ENCODE data around the gene ABCA5. TPM values are rescaled to one million over a fixed set of nuclear protein-coding genes. Genes with fewer than 3 reads are reported as not detected.

Gene ABCA5
- total RNA-seq, 4 donors from 2014 or later: 48.9 to 211 (median 62.9) TPM

DNA sequence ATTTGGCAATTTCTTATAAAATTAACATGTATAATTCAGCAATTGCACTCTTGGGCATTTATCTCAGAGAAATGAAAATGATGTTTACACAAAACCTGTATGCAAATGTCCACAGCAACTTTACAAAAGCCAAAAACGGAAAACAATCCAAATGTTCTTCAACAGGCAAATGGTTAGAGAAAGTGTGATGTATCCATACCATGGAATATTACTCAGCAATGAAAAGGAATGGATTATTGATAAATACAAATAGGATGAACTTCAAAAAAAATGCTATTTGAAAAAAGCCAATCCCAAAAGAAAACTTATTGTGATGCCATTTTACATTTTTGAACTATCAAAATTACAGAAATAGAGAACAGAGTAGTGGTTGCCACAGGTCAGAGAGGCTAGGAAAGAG is 61.1 kb downstream of the ABCA5 start:
- Histone ChIP-seq H3K4me1 (no peaks in the 10 kb centered on the region), H3K4me3 (no peak overlapping the region), H3K9me3 (no peaks in the 10 kb centered on the region), H3K27me3 (no peaks in the 10 kb centered on the region), H3K36me3 (peaks cover 7% of the 10 kb centered on the region), H3K27ac (no peak overlapping the region)
- DNase-seq (ENCODE audit: low spot score in 2 of 2): no peak
- no peak for TF ChIP-seq EP300 (IDR thresholded peaks at IDR 0.05)
- WGBS: 92% methylated on average over 1 of the region's 1 CpG

DNA sequence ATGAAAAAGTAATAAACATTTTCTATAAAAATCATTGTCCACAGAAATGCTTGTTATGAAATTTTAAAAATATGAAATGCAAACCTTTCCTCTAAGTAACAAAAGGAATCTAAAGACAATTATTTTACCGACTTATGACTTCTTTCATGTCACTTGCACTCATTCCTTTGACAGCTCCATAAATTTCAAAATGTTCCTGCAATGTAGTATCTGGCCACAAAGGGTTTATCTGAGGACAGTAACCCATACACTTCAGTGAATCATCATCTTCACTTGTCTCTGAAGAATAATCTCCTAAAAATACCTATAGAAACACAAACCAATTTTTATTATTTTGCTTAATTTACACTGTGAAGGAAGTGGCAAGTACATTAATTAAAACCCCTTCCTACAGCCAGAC is 72.7 kb downstream of the ABCA5 start:
- DNase-seq (ENCODE audit: low spot score in 2 of 2): no peak
- peaks cover 53% of the 10 kb centered on the region for H3K36me3 ChIP-seq
- 61% methylated on average over 1 of the region's 1 CpG for WGBS

DNA sequence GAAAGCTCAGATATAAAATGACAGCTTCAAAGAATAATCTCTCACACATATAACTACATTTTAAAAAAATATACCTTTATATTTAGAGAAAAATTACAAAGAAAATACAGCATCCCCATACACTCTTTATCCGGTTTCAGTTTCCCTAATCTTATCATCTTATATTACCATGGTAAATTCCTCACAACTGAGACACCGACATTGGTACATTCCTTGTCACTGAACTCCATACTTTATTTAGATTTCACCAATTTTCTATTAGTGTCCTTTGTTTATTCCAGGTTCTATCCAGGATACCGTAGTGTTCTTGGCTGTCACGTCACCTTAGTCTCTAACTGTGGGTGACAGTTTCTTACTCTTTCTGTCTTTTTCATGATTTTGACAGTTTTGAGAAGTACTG is 76.3 kb downstream of the ABCA5 start:
- Histone ChIP-seq H3K4me1 (no peaks in the 10 kb centered on the region), H3K36me3 (peaks cover 46% of the 10 kb centered on the region), H3K9me3 (no peaks in the 10 kb centered on the region), H3K4me3 (no peak overlapping the region), H3K27me3 (no peaks in the 10 kb centered on the region), H3K27ac (no peak overlapping the region)
- DNase-seq (ENCODE audit: low spot score in 2 of 2): no peak
- TF ChIP-seq EP300 (IDR thresholded peaks at IDR 0.05): no peak
- TF ChIP-seq POLR2AphosphoS5 (IDR thresholded peaks at IDR 0.05): no peak
- no peak for TF ChIP-seq POLR2A (IDR thresholded peaks at IDR 0.05)
- TF ChIP-seq, protein P1, sequence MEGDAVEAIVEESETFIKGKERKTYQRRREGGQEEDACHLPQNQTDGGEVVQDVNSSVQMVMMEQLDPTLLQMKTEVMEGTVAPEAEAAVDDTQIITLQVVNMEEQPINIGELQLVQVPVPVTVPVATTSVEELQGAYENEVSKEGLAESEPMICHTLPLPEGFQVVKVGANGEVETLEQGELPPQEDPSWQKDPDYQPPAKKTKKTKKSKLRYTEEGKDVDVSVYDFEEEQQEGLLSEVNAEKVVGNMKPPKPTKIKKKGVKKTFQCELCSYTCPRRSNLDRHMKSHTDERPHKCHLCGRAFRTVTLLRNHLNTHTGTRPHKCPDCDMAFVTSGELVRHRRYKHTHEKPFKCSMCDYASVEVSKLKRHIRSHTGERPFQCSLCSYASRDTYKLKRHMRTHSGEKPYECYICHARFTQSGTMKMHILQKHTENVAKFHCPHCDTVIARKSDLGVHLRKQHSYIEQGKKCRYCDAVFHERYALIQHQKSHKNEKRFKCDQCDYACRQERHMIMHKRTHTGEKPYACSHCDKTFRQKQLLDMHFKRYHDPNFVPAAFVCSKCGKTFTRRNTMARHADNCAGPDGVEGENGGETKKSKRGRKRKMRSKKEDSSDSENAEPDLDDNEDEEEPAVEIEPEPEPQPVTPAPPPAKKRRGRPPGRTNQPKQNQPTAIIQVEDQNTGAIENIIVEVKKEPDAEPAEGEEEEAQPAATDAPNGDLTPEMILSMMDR (IDR thresholded peaks at IDR 0.05): no peak
- WGBS: 93% methylated on average over 4 of the region's 4 CpGs

More for the DNA sequence above, 72.7 kb downstream of the ABCA5 start:
- Histone ChIP-seq H3K4me3 (no peak overlapping the region), H3K27ac (no peak overlapping the region), H3K4me1 (no peaks in the 10 kb centered on the region), H3K27me3 (no peaks in the 10 kb centered on the region), H3K9me3 (no peaks in the 10 kb centered on the region)
- no peak for TF ChIP-seq POLR2A (IDR thresholded peaks at IDR 0.05)
- TF ChIP-seq POLR2AphosphoS5 (IDR thresholded peaks at IDR 0.05): no peak
- no peak for TF ChIP-seq EP300 (IDR thresholded peaks at IDR 0.05)
- TF ChIP-seq, protein P1 (IDR thresholded peaks at IDR 0.05): no peak

DNA sequence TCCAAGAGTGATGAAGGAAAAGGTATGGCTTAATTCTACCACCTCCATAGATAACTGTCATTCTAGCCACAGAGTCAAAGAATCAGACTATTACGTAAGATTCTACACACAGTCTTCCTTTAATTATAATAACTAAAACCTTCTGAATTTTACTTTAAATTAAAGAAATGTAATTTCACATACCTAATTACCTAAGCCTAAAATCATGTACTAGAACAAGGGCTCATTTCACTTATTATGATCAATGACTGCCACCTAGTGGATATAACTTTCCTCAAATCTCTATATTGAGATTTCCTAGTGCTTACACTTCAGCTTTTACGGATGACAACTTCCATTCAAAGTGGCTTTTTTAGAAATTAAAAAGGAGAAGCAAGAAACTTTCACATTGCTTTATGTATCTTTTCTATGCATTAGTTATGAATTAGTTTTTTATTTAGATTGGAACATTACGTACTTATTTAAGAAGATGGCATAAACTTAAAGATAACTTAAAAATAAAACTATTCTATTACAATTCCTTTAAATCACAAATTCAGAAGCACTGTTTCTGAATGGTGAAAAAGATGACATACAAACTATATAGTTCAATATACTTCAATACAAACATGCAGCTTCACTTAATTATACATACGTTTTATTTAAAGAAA is 80.1 kb downstream of the ABCA5 start:
- Histone ChIP-seq H3K36me3 (peaks cover 12% of the 10 kb centered on the region), H3K9me3 (no peaks in the 10 kb centered on the region), H3K27me3 (no peaks in the 10 kb centered on the region), H3K27ac (no peak overlapping the region), H3K4me1 (no peaks in the 10 kb centered on the region), H3K4me3 (no peak overlapping the region)
- TF ChIP-seq, protein P1 (IDR thresholded peaks at IDR 0.05): peak in 1 of 2 donors; percentile 48
- TF ChIP-seq POLR2AphosphoS5 (IDR thresholded peaks at IDR 0.05): no peak
- DNase-seq (ENCODE audit: low spot score in 2 of 2): no peak
- 62% methylated on average over 4 of the region's 4 CpGs for WGBS

DNA sequence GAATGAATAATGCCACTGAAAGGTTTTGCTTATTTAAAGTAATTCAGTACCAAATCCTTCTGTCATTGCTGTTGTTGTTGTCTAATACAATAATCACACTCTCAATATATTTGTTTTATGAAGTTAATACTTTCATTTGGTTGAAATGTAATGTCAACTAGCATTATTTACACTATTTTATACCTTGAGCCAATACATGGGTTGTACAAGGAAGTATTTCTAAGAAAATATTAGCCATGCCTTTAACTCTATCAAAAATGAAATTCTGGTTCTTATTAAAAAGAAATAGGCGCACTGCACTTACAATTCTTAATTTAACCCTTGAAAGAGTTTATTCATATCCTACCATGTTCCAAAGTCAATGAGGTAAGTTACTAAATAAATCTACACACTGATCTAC is 80.7 kb downstream of the ABCA5 start:
- Histone ChIP-seq H3K36me3 (peaks cover 6% of the 10 kb centered on the region), H3K9me3 (no peaks in the 10 kb centered on the region), H3K27ac (no peak overlapping the region), H3K4me1 (no peaks in the 10 kb centered on the region), H3K4me3 (no peak overlapping the region), H3K27me3 (no peaks in the 10 kb centered on the region)
- WGBS: 66% methylated on average over 1 of the region's 1 CpG
- no peak for DNase-seq (ENCODE audit: low spot score in 2 of 2)
- TF ChIP-seq POLR2AphosphoS5 (IDR thresholded peaks at IDR 0.05) (no peak), POLR2A (IDR thresholded peaks at IDR 0.05) (no peak), EP300 (IDR thresholded peaks at IDR 0.05) (no peak)
- TF ChIP-seq, protein P1 (IDR thresholded peaks at IDR 0.05): no peak

DNA sequence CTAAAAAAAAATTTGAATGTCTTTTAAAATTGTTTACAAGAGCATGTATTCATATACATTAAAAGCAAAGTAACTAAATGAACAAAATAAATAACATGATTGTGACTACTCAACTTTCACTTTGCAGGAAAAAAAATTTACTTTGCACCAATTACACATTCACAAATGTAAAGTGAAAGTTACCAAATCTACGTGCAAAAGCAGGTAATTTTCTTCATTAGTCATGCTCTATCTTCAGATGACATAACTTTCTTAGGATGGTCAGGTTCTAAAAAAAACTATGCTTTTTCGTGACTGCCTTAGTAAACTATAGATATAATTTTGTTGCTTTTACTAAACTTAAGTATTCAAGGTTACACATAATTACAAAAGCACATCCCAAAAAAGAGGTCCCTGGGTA is 81.3 kb downstream of the ABCA5 start:
- Histone ChIP-seq H3K27me3 (no peaks in the 10 kb centered on the region), H3K27ac (no peak overlapping the region), H3K4me1 (no peaks in the 10 kb centered on the region), H3K4me3 (no peak overlapping the region), H3K9me3 (no peaks in the 10 kb centered on the region), H3K36me3 (peaks cover 6% of the 10 kb centered on the region)
- DNase-seq (ENCODE audit: low spot score in 2 of 2): no peak
- 66% methylated on average over 2 of the region's 2 CpGs for WGBS
- no peak for TF ChIP-seq POLR2AphosphoS5 (IDR thresholded peaks at IDR 0.05)
- TF ChIP-seq EP300 (IDR thresholded peaks at IDR 0.05): no peak
- no peak for TF ChIP-seq POLR2A (IDR thresholded peaks at IDR 0.05)

Measured in suprapubic skin (tissue), 4 donors.